SK-N-SH (cell line): ENCODE data around the gene GAB2. TPM values are rescaled to one million over a fixed set of nuclear protein-coding genes. Genes with fewer than 3 reads are reported as not detected.

Experiments
- CTCF ChIA-PET: fragments of 300-600, 350-600 bp; formaldehyde crosslinking; extraction: SDS; loops from one replicate; lab custom pipeline; 2021; lab: Yijun Ruan, JAX
- POLR2A ChIA-PET: fragments of 350-600 bp; sonication (Branson Sonifier 250); formaldehyde crosslinking; extraction: SDS; loops from one replicate; lab custom pipeline; 2020; ENCODE audit warnings: antibody characterized with exemption, inconsistent platforms; lab: Yijun Ruan, JAX
- DNase-seq: peaks from one replicate; pipeline ENCODE4 v3.0.0; 2012
- H2AFZ ChIP-seq: fragments of 200-600 bp; sonication (generic); 2 replicates; pipeline ENCODE4 v1.8.1; 2016; ENCODE audit warnings: antibody characterized with exemption, mild to moderate bottlenecking, low read depth
- H3F3A ChIP-seq: fragments of 200-600 bp; sonication (generic); replicated peaks from 2 replicates; pipeline ENCODE3; 2016; ENCODE audit warnings: antibody characterized with exemption, mild to moderate bottlenecking; ENCODE audit not compliant: insufficient read depth
- H3K27ac ChIP-seq, 2 experiments: fragments of 200-500 bp in 1 of 2; fragments of 200-600 bp in 1 of 2; sonication (Bioruptor generic) in 1 of 2; sonication (generic), shearing (Covaris generic) in 1 of 2; 2 replicates each; pipeline versions ENCODE4 v1.5.1 to v1.6.1; 2014 to 2016; ENCODE audit warnings: low read depth in 2 of 2, inconsistent platforms in 1 of 2, low read length in 1 of 2, mild to moderate bottlenecking in 1 of 2, mixed read lengths in 1 of 2
- H3K27me3 ChIP-seq: fragments of 200-600 bp; sonication (generic), shearing (Covaris generic); 2 replicates; pipeline ENCODE4 v1.6.1; 2016; ENCODE audit warnings: mixed run types; ENCODE audit not compliant: insufficient read depth
- H3K36me3 ChIP-seq, 2 experiments: fragments of 200-500 bp in 1 of 2; fragments of 200-600 bp in 1 of 2; sonication (Bioruptor generic) in 1 of 2; sonication (generic) in 1 of 2; replicated peaks in 1 of 2; 2 replicates each; pipeline versions ENCODE3 to v1.5.1; 2014 to 2016; ENCODE audit warnings: low read length in 1 of 2, mild to moderate bottlenecking in 1 of 2; ENCODE audit not compliant: insufficient read depth in 2 of 2, control insufficient read depth in 1 of 2
- H3K4me1 ChIP-seq, 2 experiments: fragments of 200-500 bp in 1 of 2; fragments of 200-600 bp in 1 of 2; sonication (Bioruptor generic) in 1 of 2; sonication (generic), shearing (Covaris generic) in 1 of 2; 2 replicates each; pipeline versions ENCODE4 v1.5.1 to v1.6.1; 2014 to 2016; ENCODE audit warnings: low read depth in 1 of 2, low read length in 1 of 2, mixed run types in 1 of 2; ENCODE audit not compliant: insufficient read depth in 2 of 2, control insufficient read depth in 1 of 2
- H3K4me2 ChIP-seq: fragments of 200-600 bp; sonication (generic), shearing (Covaris generic); 2 replicates; pipeline ENCODE4 v1.6.1; 2017; ENCODE audit warnings: mixed run types
- H3K4me3 ChIP-seq, 2 experiments: fragments of 200-500 bp in 1 of 2; fragments of 200-600 bp in 1 of 2; sonication (Bioruptor generic) in 1 of 2; sonication (generic), shearing (Covaris generic) in 1 of 2; 2 replicates each; pipeline versions ENCODE4 v1.5.1 to v1.8.1; 2014 to 2016; ENCODE audit warnings: low read depth in 2 of 2, inconsistent platforms in 1 of 2, low read length in 1 of 2, mild to moderate bottlenecking in 1 of 2, mixed read lengths in 1 of 2, moderate library complexity in 1 of 2
- H3K79me2 ChIP-seq: fragments of 200-600 bp; sonication (generic); 2 replicates; pipeline ENCODE4 v1.8.1; 2017; ENCODE audit warnings: mild to moderate bottlenecking; ENCODE audit not compliant: insufficient read depth
- H3K9ac ChIP-seq: fragments of 200-600 bp; sonication (generic); 2 replicates; pipeline ENCODE4 v1.6.1; 2017; ENCODE audit warnings: mixed run types
- H3K9me2 ChIP-seq: fragments of 200-600 bp; sonication (generic); 2 replicates; pipeline ENCODE4 v1.6.1; 2017; ENCODE audit warnings: mixed run types
- H3K9me3 ChIP-seq: fragments of 200-600 bp; sonication (generic); 2 replicates; pipeline ENCODE4 v1.6.1; 2017; ENCODE audit warnings: mixed run types, mild to moderate bottlenecking, moderate library complexity
- H4K20me1 ChIP-seq: fragments of 200-600 bp; sonication (generic); 2 replicates; pipeline ENCODE4 v1.6.1; 2017; ENCODE audit warnings: mild to moderate bottlenecking, mixed run types; ENCODE audit not compliant: insufficient read depth
- CTCF ChIP-seq: fragments of 200-600 bp; sonication (generic); IDR thresholded peaks from 2 replicates; pipeline ENCODE4 v1.6.1; 2017; ENCODE audit warnings: antibody characterized with exemption, mild to moderate bottlenecking, moderate library complexity
- ELF1 ChIP-seq: IDR thresholded peaks from 2 replicates; pipeline ENCODE4 v1.4.0; 2012
- FOXM1 ChIP-seq: IDR thresholded peaks from 2 replicates; pipeline ENCODE4 v1.4.0; 2012; ENCODE audit warnings: low read depth, mild to moderate bottlenecking
- GATA2 ChIP-seq: sonication (generic); formaldehyde crosslinking; IDR thresholded peaks from 2 replicates; pipeline ENCODE4 v1.5.0; 2020; ENCODE audit warnings: mild to moderate bottlenecking, missing genetic modification reagents
- JUND ChIP-seq: IDR thresholded peaks from 2 replicates; pipeline ENCODE4 v1.4.0; 2012
- MAX ChIP-seq: IDR thresholded peaks from 2 replicates; pipeline ENCODE4 v1.4.0; 2012; ENCODE audit warnings: low read depth
- MEF2A ChIP-seq: IDR thresholded peaks from 2 replicates; pipeline ENCODE4 v1.4.0; 2012; ENCODE audit warnings: low read depth, borderline replicate concordance
- NRF1 ChIP-seq: IDR thresholded peaks from 2 replicates; pipeline ENCODE4 v1.6.1; 2012; ENCODE audit warnings: low read depth, mild to moderate bottlenecking, low read length
- POLR2AphosphoS5 ChIP-seq: IDR thresholded peaks from 2 replicates; pipeline ENCODE4 v1.6.1; 2012; ENCODE audit warnings: low read depth, low read length
- RAD21 ChIP-seq: IDR thresholded peaks from 2 replicates; pipeline ENCODE4 v1.6.1; 2012; ENCODE audit warnings: mild to moderate bottlenecking, low read length
- RFX5 ChIP-seq: IDR thresholded peaks from 2 replicates; pipeline ENCODE4 v1.6.1; 2012; ENCODE audit warnings: mild to moderate bottlenecking, improper control_type of control experiment, low read length
- RXRA ChIP-seq: IDR thresholded peaks from 2 replicates; pipeline ENCODE4 v1.4.0; 2012; ENCODE audit warnings: low read depth, mild to moderate bottlenecking, borderline replicate concordance
- YY1 ChIP-seq: IDR thresholded peaks from 2 replicates; pipeline ENCODE4 v1.4.0; 2012; ENCODE audit warnings: low read depth, mild to moderate bottlenecking
- ZBTB33 ChIP-seq: IDR thresholded peaks from 2 replicates; pipeline ENCODE4 v1.4.0; 2012; ENCODE audit warnings: low read depth, borderline replicate concordance
- WGBS: methylation state at CpG from one replicate; pipeline ENCODE4 v1.1.6; 2017; ENCODE audit warnings: low lambda C conversion rate; 5-methylcytosine and 5-hydroxymethylcytosine counted together
- polyA plus RNA-seq, 3 experiments: library from polyadenylated mRNA; depleted of rRNA; stranded (reverse); fragments of >200 nt; gene quantifications; 2 replicates each; pipeline ENCODE4 v1.2.3, GENCODE V29; 2012

GAB2 gene
- polyA plus RNA-seq, 1 of the 3 experiments (the other 2 are of a cell fraction), result 5.6 TPM

GRCh38 chr11:78227921-78228320, 189.7 kb downstream of the GAB2 start:
- Histone ChIP-seq H3K79me2 (no peaks in the 10 kb centered on the region), H3K4me3 (no peak overlapping the region), H3K9me3 (no peaks in the 10 kb centered on the region), H3K27ac (peak overlapping the region in 1 of 2 experiments; percentile 41; a peak in 1 of 4 replicates), H3K4me2 (no peak overlapping the region), H3K4me1 (peaks cover 0 to 21% of the 10 kb centered on the region in 2 experiments; a peak in 2 of 4 replicates), H4K20me1 (no peaks in the 10 kb centered on the region), H3K27me3 (no peaks in the 10 kb centered on the region), H3K9me2 (no peaks in the 10 kb centered on the region), H3K9ac (no peak overlapping the region), H3F3A (peaks cover 10% of the 10 kb centered on the region), H2AFZ (no peak overlapping the region), H3K36me3 (peaks cover 6 to 36% of the 10 kb centered on the region in 2 experiments)
- DNase-seq, result no peak
- TF ChIP-seq ELF1, result no peak
- no peak for TF ChIP-seq GATA2 (CRISPR knock-in tag)
- no peak for TF ChIP-seq JUND
- TF ChIP-seq MAX, result no peak
- TF ChIP-seq RXRA, result no peak
- TF ChIP-seq FOXM1, result no peak
- no peak for TF ChIP-seq RFX5
- no peak for TF ChIP-seq RAD21
- TF ChIP-seq CTCF, result no peak
- no peak for TF ChIP-seq MEF2A
- TF ChIP-seq ZBTB33, result no peak
- no peak for TF ChIP-seq NRF1
- no peak for TF ChIP-seq POLR2AphosphoS5
- no peak for TF ChIP-seq YY1
- ChIA-PET CTCF (interaction anchor here (0.6 to 4.1 kb wide), 25 partner anchors 9 to 344 kb away, joined by 3 to 19 read pairs (median 4); partner anchors contain the start of gene GAB2), POLR2A (interaction anchor here (0.6 to 1.2 kb wide), 4 partner anchors 187 to 336 kb away, joined by 3 to 6 read pairs (median 4); partner anchors contain the start of gene GAB2)
- WGBS, result 94% methylated on average over 4 of the region's 4 CpGs
